H9 (cell line): ENCODE results near the gene MTHFD1. TPM values are rescaled to one million over a fixed set of nuclear protein-coding genes. Genes with fewer than 3 reads are reported as not detected.

Experiments
- DNase-seq: peaks from one replicate; pipeline ENCODE4 v3.0.0-alpha.2; 2017
- H2AFZ ChIP-seq: one replicate; pipeline ENCODE4 v1.6.1; 2013; ENCODE audit warnings: mild to moderate bottlenecking, low read length, control low read depth, moderate library complexity
- H2AK5ac ChIP-seq: 2 replicates; pipeline ENCODE4 v1.6.1; 2013; ENCODE audit warnings: low read length, control low read depth, mixed read lengths; ENCODE audit not compliant: insufficient read length
- H2BK120ac ChIP-seq: one replicate; pipeline ENCODE4 v1.6.1; 2013; ENCODE audit warnings: low read depth, mild to moderate bottlenecking, low read length, control low read depth, inconsistent platforms; ENCODE audit not compliant: poor library complexity, severe bottlenecking
- H2BK12ac ChIP-seq: 2 replicates; pipeline ENCODE4 v1.6.1; 2013; ENCODE audit warnings: low read length, control low read depth, mixed read lengths, low read depth; ENCODE audit not compliant: insufficient read length
- H2BK15ac ChIP-seq: 2 replicates; pipeline ENCODE4 v1.6.1; 2013; ENCODE audit warnings: low read depth, low read length, control low read depth
- H2BK20ac ChIP-seq: one replicate; pipeline ENCODE4 v1.6.1; 2013; ENCODE audit warnings: low read depth, mild to moderate bottlenecking, low read length, control low read depth, inconsistent platforms; ENCODE audit not compliant: poor library complexity, severe bottlenecking
- H2BK5ac ChIP-seq: 2 replicates; pipeline ENCODE4 v1.6.1; 2013; ENCODE audit warnings: low read length, control low read depth, mixed read lengths; ENCODE audit not compliant: insufficient read length
- H3K14ac ChIP-seq: 2 replicates; pipeline ENCODE4 v1.6.1; 2013; ENCODE audit warnings: low read length, control low read depth; ENCODE audit not compliant: insufficient read depth
- H3K18ac ChIP-seq: 2 replicates; pipeline ENCODE4 v1.6.1; 2013; ENCODE audit warnings: low read depth, mild to moderate bottlenecking, mixed read lengths, low read length, control low read depth; ENCODE audit not compliant: insufficient read length
- H3K23ac ChIP-seq: 2 replicates; pipeline ENCODE4 v1.6.1; 2013; ENCODE audit warnings: low read length, control low read depth, mixed read lengths, low read depth; ENCODE audit not compliant: insufficient read length
- H3K23me2 ChIP-seq: 2 replicates; pipeline ENCODE4 v1.6.1; 2013; ENCODE audit warnings: low read depth, mild to moderate bottlenecking, mixed read lengths, low read length, control low read depth; ENCODE audit not compliant: insufficient read length, poor library complexity, severe bottlenecking
- H3K27ac ChIP-seq: 2 replicates; pipeline ENCODE4 v1.5.1; 2013; ENCODE audit warnings: low read length, control low read depth, mixed read lengths, low read depth; ENCODE audit not compliant: insufficient read length
- H3K27me3 ChIP-seq: 2 replicates; pipeline ENCODE4 v1.6.1; 2013; ENCODE audit warnings: low read length, control low read depth, inconsistent platforms; ENCODE audit not compliant: insufficient read depth
- H3K4ac ChIP-seq: 2 replicates; pipeline ENCODE4 v1.6.1; 2013; ENCODE audit warnings: low read depth, mild to moderate bottlenecking, control low read depth, inconsistent platforms, low read length, moderate library complexity
- H3K4me1 ChIP-seq: 2 replicates; pipeline ENCODE4 v1.6.1; 2013; ENCODE audit warnings: low read length, control low read depth, inconsistent platforms; ENCODE audit not compliant: insufficient read depth
- H3K4me2 ChIP-seq: 2 replicates; pipeline ENCODE4 v1.6.1; 2013; ENCODE audit warnings: low read length, control low read depth, mixed read lengths; ENCODE audit not compliant: insufficient read length, insufficient read depth
- H3K56ac ChIP-seq: 2 replicates; pipeline ENCODE4 v1.6.1; 2013; ENCODE audit warnings: low read depth, mild to moderate bottlenecking, mixed read lengths, low read length, control low read depth; ENCODE audit not compliant: insufficient read length
- H3K79me1 ChIP-seq: 2 replicates; pipeline ENCODE4 v1.6.1; 2013; ENCODE audit warnings: low read depth, mild to moderate bottlenecking, moderate library complexity, low read length, control low read depth, inconsistent platforms; ENCODE audit not compliant: insufficient read depth, poor library complexity, severe bottlenecking
- H3K79me2 ChIP-seq: 2 replicates; pipeline ENCODE4 v1.6.1; 2013; ENCODE audit warnings: low read length, control low read depth, inconsistent platforms; ENCODE audit not compliant: insufficient read depth
- H3K9ac ChIP-seq: 2 replicates; pipeline ENCODE4 v1.6.1; 2013; ENCODE audit warnings: low read length, control low read depth, mixed read lengths; ENCODE audit not compliant: insufficient read length; ENCODE audit errors: extremely low read depth
- H3K9me3 ChIP-seq: one replicate; pipeline ENCODE4 v1.6.1; 2013; ENCODE audit warnings: low read depth, low read length, inconsistent platforms; ENCODE audit not compliant: control insufficient read depth
- H3T11ph ChIP-seq: one replicate; pipeline ENCODE4 v1.6.1; 2013; ENCODE audit warnings: mild to moderate bottlenecking, low read length, control low read depth, inconsistent platforms
- H4K20me1 ChIP-seq: one replicate; pipeline ENCODE4 v1.6.1; 2013; ENCODE audit not compliant: control insufficient read depth, insufficient read length, insufficient read depth
- H4K5ac ChIP-seq: 2 replicates; pipeline ENCODE4 v1.6.1; 2013; ENCODE audit warnings: low read depth, mild to moderate bottlenecking, mixed read lengths, low read length, control low read depth; ENCODE audit not compliant: insufficient read length
- H4K8ac ChIP-seq: replicated peaks from 2 replicates; pipeline ENCODE4 v1.6.1; 2013; ENCODE audit warnings: low read length, control low read depth, mixed read lengths, low read depth; ENCODE audit not compliant: insufficient read length
- H4K91ac ChIP-seq: 2 replicates; pipeline ENCODE4 v1.6.1; 2013; ENCODE audit warnings: low read depth, mild to moderate bottlenecking, moderate library complexity, mixed read lengths, low read length, control low read depth; ENCODE audit not compliant: insufficient read length
- H3K27ac Mint-ChIP-seq, 3 experiments: 2 replicates in 2 of 3; 3 replicates in 1 of 3; pipeline ENCODE4 v1.8.0; 2020 to 2021; ENCODE audit warnings: mixed read lengths in 3 of 3, mild to moderate bottlenecking in 1 of 3, moderate library complexity in 1 of 3
- H3K27me3 Mint-ChIP-seq: 2 replicates; pipeline ENCODE4 v1.8.0; 2021; ENCODE audit warnings: low read depth, mild to moderate bottlenecking, moderate library complexity, mixed read lengths
- H3K36me3 Mint-ChIP-seq, 3 experiments: 2 replicates in 2 of 3; 3 replicates in 1 of 3; pipeline ENCODE4 v1.8.0; 2020 to 2021; ENCODE audit warnings: low read depth in 3 of 3, mixed read lengths in 3 of 3; ENCODE audit not compliant: insufficient read depth in 1 of 3
- H3K4me1 Mint-ChIP-seq, 2 experiments: 2 replicates each; pipeline ENCODE4 v1.8.0; 2020; ENCODE audit warnings: mixed read lengths in 2 of 2
- H3K4me3 Mint-ChIP-seq, 2 experiments: 2 replicates in 1 of 2; 3 replicates in 1 of 2; pipeline ENCODE4 v1.8.0; 2020 to 2021; ENCODE audit warnings: mild to moderate bottlenecking in 2 of 2, mixed read lengths in 2 of 2, moderate library complexity in 1 of 2
- H3K9me3 Mint-ChIP-seq, 2 experiments: 2 replicates in 1 of 2; 3 replicates in 1 of 2; pipeline ENCODE4 v1.8.0; 2020; ENCODE audit warnings: mild to moderate bottlenecking in 2 of 2, mixed read lengths in 2 of 2, moderate library complexity in 1 of 2
- total RNA-seq: library from RNA; stranded (reverse); gene quantifications from 2 replicates; pipeline ENCODE4 v1.2.1, GENCODE V29; 2021
- TF ChIP-seq, protein P1 (sequence below): fragments of 200-600 bp; sonication (generic); conservative IDR thresholded peaks from 3 replicates; pipeline ENCODE4 v1.8.0; 2021; ENCODE audit warnings: antibody characterized with exemption, mild to moderate bottlenecking

Gene MTHFD1
- total RNA-seq, 1 experiment from 2014 or later: 203 TPM

DNA sequence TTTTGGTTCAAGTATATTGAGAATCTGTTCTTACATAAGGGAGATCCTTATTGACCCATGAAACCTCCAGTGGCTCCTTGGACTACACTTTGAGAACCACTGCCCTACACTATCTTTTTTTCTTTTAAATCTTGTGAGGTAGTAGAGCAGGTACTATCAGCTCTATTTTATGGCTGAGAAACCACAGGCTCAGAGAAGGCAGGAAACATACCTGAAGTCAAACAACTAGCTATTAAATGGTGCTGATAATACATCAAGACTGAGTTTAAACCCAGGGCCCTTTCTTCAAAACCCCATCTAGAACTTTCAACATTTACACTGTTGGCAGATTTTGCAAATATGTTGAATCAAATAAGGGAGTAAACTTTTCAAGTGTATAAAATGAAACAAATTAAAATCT lies 108.6 kb downstream of the MTHFD1 start:
- Histone ChIP-seq H4K91ac (no peak overlapping the region), H2AK5ac (no peak overlapping the region), H3K27ac (no peak overlapping the region), H3K9ac (no peak overlapping the region), H2AFZ (no peak overlapping the region), H2BK5ac (no peak overlapping the region), H3K4me1 (no peaks in the 10 kb centered on the region), H3T11ph (no peak overlapping the region), H4K8ac (no peak overlapping the region), H2BK15ac (no peak overlapping the region), H2BK120ac (no peak overlapping the region), H3K18ac (no peak overlapping the region), H3K14ac (no peak overlapping the region), H3K79me2 (no peaks in the 10 kb centered on the region), H3K4me2 (no peak overlapping the region), H2BK12ac (no peak overlapping the region), H3K56ac (no peak overlapping the region), H3K79me1 (peaks cover 6% of the 10 kb centered on the region), H3K4ac (no peak overlapping the region), H4K20me1 (no peaks in the 10 kb centered on the region), H3K9me3 (no peaks in the 10 kb centered on the region), H3K27me3 (no peaks in the 10 kb centered on the region), H2BK20ac (no peak overlapping the region), H4K5ac (no peak overlapping the region), H3K23ac (no peak overlapping the region), H3K23me2 (no peaks in the 10 kb centered on the region)
- H3K27me3 Mint-ChIP-seq: no peaks in the 10 kb centered on the region
- no peaks in the 10 kb centered on the region for H3K9me3 Mint-ChIP-seq
- H3K4me1 Mint-ChIP-seq: peaks cover 6% of the 10 kb centered on the region in 2 experiments
- H3K4me3 Mint-ChIP-seq: no peak overlapping the region
- H3K27ac Mint-ChIP-seq: no peak overlapping the region
- TF ChIP-seq, protein P1, sequence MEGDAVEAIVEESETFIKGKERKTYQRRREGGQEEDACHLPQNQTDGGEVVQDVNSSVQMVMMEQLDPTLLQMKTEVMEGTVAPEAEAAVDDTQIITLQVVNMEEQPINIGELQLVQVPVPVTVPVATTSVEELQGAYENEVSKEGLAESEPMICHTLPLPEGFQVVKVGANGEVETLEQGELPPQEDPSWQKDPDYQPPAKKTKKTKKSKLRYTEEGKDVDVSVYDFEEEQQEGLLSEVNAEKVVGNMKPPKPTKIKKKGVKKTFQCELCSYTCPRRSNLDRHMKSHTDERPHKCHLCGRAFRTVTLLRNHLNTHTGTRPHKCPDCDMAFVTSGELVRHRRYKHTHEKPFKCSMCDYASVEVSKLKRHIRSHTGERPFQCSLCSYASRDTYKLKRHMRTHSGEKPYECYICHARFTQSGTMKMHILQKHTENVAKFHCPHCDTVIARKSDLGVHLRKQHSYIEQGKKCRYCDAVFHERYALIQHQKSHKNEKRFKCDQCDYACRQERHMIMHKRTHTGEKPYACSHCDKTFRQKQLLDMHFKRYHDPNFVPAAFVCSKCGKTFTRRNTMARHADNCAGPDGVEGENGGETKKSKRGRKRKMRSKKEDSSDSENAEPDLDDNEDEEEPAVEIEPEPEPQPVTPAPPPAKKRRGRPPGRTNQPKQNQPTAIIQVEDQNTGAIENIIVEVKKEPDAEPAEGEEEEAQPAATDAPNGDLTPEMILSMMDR: no peak
- peaks cover 4 to 15% (median 14%) of the 10 kb centered on the region in 3 experiments; a peak in 5 of 7 replicates for H3K36me3 Mint-ChIP-seq
- no peak for DNase-seq
